GM19023 (cell line): ENCODE data around the gene GPR15LG.

Experiments
- ATAC-seq: cut with Tn5 transposase; IDR thresholded peaks from one replicate; pipeline ENCODE4 v1.9.1; 2021; ENCODE audit warnings: mild to moderate bottlenecking, moderate library complexity; ENCODE audit not compliant: unreplicated experiment

The GPR15LG gene

GRCh38 chr10:84214046-84214572, 40.5 kb downstream of the GPR15LG start:
- peak; percentile 6 for ATAC-seq

- peak; percentile 79 for ATAC-seq
Observed at GRCh38 chr10:84214612-84215235, 41.1 kb downstream of the GPR15LG start.

- ATAC-seq, result no peak
Observed at GRCh38 chr10:84216834-84217233, 43.2 kb downstream of the GPR15LG start.

GRCh38 chr10:84217746-84218145, 44.1 kb downstream of the GPR15LG start:
- ATAC-seq, result no peak

GRCh38 chr10:84221916-84222315, 48.3 kb downstream of the GPR15LG start:
- no peak for ATAC-seq

- no peak for ATAC-seq
Observed at GRCh38 chr10:84224411-84225028, 50.9 kb downstream of the GPR15LG start.

GRCh38 chr10:84225427-84226173, 52.0 kb downstream of the GPR15LG start, which contains the start of gene LRIT2:
TSS of gene LRIT2 (minus strand) at chr10:84225544. CDS start at chr10:84225520, 24 bp downstream.
- no peak for ATAC-seq

GRCh38 chr10:84226616-84227015, 53.0 kb downstream of the GPR15LG start:
- no peak for ATAC-seq

GRCh38 chr10:84227810-84228209, 54.2 kb downstream of the GPR15LG start:
- no peak for ATAC-seq

- ATAC-seq, result no peak
Observed at GRCh38 chr10:84230359-84230758, 56.8 kb downstream of the GPR15LG start.

GRCh38 chr10:84232376-84232775, 58.8 kb downstream of the GPR15LG start:
- ATAC-seq, result no peak

GRCh38 chr10:84233940-84234339, 60.3 kb downstream of the GPR15LG start:
- no peak for ATAC-seq

GRCh38 chr10:84234479-84234878, 60.9 kb downstream of the GPR15LG start:
- no peak for ATAC-seq
